NCI-H226 (cell line): Measurements from ENCODE around the gene JAM2.

Source experiments
- DNase-seq: peaks from one replicate; pipeline ENCODE4 v3.0.0-alpha.2; 2015

The JAM2 gene

DNA sequence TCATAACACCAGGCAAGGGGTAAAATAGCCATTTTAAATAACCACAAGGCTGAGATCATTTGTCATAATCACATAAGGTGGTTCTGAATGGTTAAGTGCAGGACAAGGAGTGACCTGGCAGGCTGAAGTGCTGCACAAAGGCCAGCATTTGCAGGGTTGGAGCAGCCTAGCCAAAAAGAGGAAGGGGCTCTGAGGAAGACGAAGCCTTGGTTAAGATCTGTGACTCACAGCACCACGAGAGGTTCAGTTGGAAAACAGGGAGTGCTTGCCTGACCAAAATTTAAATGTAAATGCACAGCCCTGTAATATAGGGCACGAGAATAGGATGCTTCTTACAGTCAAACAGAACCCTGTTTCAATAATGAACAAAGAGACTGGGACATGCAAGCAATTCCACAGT is 83.6 kb downstream of the JAM2 start:
- no peak for DNase-seq

DNA sequence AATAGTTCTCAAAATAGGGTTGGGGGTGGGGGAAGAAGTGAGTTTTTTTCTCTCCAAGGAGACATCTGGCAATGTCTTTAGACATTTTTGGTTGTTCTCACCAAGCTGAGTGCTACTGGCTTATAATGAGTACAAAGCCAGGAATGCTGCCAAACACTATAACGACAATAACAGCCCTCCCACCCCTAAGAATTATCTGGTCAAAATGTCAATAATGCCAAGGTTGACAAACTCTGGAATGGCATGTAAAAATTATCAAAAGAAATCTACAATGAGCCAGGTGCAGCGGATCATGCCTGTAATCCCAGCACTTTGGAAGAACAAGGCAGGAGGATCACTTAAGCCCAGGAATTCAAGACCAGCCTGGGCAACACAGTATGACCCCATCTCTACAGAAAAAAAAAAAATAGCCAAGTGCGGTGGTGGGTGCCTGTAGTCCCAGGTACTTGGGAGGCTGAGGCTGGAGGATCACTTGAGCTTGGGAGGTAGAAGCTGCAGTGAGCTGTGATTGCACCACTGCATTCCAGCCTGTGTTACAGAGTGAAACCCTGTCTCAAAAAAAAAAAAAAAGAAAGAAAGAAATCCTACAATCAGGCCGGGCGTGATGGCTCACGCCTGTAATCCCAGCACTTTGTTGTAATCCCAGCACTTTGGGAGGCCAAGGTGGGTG is 93.2 kb downstream of the JAM2 start:
- no peak for DNase-seq

GRCh38 chr21:25733859-25734653 is 95.0 kb downstream of the JAM2 start:
- no peak for DNase-seq

- DNase-seq: no peak
These were observed 95.5 kb downstream of the JAM2 start for GRCh38 chr21:25734654-25734903.

- peak; percentile 95 for DNase-seq
These were observed 96.0 kb downstream of the JAM2 start, which contains the start of the genes ATP5PF and GABPA for GRCh38 chr21:25734904-25735645. TSS of gene ATP5PF (minus strand) at chr21:25734904. CDS start at chr21:25729794, 5,110 bp downstream. TSS of gene GABPA (plus strand) at chr21:25734972. CDS start at chr21:25741599, 6,627 bp downstream.

GRCh38 chr21:25735646-25736597 is 96.9 kb downstream of the JAM2 start:
- peak; percentile 67 for DNase-seq

- DNase-seq: no peak
These were observed 98.4 kb downstream of the JAM2 start for GRCh38 chr21:25737421-25737820.

DNA sequence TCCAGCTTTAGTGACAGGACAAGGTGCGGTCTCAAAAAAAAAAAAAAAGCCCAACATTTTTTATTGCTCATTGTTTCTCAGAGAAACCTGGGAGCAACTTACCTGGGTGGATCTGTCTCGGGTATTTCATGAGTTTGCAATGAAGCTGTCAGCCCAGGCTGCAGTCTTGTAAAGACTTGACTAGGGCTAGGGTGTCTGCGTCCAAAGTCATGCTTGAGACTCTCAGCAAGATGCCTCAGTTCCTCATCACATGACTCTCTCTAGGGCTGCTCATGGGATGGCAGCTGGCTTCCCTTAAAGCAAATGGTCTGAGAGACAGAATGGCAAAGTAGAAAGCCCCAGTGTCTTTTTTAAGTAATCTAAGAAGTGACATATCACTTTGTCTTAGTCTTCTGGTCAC is 103.8 kb downstream of the JAM2 start:
- DNase-seq: no peak

DNA sequence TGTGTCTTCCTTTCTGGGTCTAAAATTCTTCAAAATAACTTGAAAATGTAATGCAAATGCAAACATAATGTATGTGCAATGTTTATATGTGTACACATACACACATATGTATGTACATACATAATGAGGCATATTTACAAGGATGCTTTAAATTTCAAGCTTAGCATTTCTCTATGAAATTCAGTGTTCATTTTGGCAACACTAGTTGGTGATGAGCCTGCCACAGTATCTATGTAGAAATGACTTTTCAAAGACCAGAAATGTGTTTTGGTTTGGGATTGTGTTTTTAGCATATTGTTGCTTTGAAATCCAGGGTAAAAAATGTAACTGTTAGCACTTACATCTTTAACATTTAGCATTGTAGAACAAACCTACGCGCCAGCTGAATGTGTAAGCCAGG is 105.8 kb downstream of the JAM2 start:
- no peak for DNase-seq

- DNase-seq: no peak
These were observed 111.0 kb downstream of the JAM2 start for GRCh38 chr21:25750085-25750484.

DNA sequence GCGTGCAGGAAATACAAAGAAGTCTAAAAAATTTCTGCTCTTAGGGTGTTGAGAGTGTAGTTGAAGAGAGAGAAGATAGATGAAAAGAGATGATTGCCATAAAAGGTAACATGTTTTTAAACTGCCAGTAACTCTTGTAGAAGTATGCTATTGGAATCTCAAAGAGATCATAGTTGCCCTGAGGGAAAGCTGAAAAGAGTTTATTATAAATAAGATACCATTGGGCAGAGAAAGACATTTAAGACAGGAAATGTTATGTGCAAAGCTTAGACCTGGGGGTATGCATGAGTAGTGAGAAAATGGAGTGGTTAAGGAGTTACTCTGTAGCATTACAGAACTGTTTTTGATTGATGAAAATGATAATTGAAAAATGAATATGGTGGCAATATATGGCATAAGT is 113.4 kb downstream of the JAM2 start:
- DNase-seq: no peak

DNA sequence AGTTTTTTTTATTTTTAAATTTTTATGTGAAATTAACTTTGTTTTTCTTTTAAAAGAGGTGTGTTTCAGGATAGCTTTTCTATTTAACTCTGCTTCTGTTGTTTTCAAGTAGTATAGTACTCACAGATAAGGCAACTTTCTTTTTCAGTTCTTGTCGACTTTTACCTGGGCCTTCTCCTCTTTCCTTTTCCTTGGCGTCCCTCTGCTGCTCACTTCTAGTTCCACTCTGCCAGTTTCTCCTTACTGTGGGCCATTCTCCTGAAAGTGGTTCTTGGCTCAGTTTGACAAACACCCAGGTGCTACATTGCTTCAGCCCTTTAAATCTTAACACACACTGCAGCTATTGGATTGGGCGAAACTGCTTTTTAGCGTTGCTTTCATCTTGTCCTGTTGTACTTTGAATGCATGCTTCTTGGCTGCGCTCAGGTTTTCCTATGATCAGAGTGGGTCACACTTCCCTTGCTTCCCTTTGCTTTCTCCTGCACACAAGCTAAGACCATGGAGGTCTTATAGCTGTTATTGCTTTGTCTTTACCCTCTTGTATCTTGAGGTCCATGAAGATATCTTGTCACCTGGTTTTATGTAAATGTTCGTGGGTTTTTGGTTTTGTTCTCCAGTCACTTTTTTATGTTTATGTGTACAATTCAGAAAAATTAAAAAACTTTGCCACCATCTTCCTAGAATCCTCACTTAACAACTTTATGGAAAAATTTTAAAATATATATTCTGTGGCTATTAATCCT is 117.3 kb downstream of the JAM2 start:
- no peak for DNase-seq

- no peak for DNase-seq
These were observed 118.5 kb downstream of the JAM2 start for GRCh38 chr21:25757531-25757930.

DNA sequence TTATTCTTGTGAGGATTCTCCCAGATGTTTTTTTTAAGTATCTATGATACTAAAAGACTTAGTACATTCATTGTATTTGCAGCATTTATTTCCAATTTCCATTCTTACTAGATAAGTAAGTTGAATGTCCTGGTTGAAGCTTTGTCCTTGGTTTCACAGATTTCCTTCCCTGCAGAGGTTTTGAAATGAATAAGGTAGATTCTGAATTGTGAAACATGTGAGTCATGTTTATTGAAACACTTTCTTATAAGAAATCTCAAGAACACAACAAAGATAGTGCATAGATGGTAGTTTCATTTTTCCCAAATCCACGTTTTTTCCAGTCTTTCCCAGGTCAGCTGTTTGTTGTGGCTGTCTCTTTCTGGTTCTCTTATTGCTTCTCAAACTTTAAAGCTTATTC is 120.5 kb downstream of the JAM2 start:
- no peak for DNase-seq

DNA sequence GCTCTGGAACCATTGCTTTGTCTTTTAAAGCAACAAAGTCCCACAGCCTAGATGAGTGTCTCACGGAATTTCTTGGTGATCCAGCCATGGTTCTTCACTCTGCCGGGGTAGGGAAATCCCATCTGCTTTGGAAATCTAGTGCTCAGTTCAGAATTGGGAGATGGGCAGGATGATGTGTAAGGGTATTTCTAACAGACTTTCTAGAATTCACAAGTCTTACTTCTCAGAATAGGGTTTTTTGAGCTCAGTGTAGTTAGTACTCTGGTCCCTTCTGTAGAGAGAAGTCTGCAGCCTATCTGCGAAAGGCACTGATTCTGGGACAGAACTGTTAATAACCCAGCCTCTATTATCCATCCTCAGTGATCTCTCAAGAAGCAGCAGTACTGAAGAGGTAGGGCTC is 121.0 kb downstream of the JAM2 start:
- no peak for DNase-seq

- no peak for DNase-seq
These were observed 121.6 kb downstream of the JAM2 start for GRCh38 chr21:25760677-25761076.

GRCh38 chr21:25764065-25764464 is 125.0 kb downstream of the JAM2 start:
- DNase-seq: no peak
